HG02798 (cell line): ENCODE measurements around the gene UGCG.
"Not testable (repeated sequence)": the region's sequence is repeated elsewhere in the genome, so short reads cannot be mapped to it uniquely, and the experiment has no call there.

Source experiments
- ATAC-seq: cut with Tn5 transposase; IDR thresholded peaks from one replicate; pipeline ENCODE4 v1.9.1; 2021; ENCODE audit warnings: mild to moderate bottlenecking; ENCODE audit not compliant: unreplicated experiment, poor library complexity

Gene UGCG

DNA sequence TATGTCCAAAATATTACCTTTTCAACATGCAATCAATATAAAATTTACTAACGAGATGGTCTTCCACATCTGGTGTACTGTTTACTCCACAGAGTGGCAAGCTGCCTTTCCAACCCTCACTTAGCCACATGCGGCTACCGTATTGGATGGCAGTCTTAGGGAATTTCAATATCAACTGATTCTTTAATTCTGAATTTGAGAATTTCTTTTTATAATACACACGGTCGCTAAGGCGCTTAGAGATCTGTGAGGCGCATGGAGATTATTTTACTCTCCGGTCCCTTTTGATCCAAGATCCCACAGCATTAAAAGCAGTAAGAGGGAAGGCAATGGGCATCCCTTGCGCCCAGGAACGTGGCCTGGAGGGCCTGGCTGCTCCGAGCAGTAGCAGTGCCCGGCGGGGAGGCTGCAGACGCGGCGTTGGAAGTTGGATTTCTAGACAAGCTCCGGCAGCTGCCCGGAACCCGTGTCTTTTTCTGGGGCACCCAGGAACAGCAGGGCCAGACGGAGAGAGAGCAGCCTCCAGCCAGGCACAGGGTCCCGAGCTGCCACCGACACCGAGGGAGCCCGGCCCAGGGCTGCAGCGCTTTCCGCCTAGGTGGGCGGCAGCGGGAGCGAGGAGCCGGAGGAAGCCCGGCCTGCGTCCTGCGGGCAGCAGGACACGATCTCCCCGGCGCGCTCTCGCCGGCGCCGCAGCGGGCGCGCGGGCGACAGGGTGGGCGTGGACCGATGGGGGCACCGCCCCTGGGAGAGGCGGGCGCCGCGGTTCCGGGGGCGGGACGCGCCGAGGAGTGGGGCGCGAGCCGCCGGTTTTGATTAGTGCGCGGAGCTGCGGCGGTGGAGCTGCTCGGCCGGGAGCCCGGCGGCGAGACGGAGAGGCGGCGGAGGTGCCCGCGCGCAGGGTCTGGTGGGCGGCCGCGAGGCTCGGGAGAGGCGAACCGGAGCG lies at the start of gene UGCG:
TSS of gene UGCG (plus strand) at position 819 of the 946 bp plus-strand sequence. CDS start 402 bp downstream, outside the sequence.
- ATAC-seq, result peak; percentile 85

GRCh38 chr9:111851553-111851952 lies 45.1 kb upstream of the UGCG start:
- ATAC-seq, result no peak

DNA sequence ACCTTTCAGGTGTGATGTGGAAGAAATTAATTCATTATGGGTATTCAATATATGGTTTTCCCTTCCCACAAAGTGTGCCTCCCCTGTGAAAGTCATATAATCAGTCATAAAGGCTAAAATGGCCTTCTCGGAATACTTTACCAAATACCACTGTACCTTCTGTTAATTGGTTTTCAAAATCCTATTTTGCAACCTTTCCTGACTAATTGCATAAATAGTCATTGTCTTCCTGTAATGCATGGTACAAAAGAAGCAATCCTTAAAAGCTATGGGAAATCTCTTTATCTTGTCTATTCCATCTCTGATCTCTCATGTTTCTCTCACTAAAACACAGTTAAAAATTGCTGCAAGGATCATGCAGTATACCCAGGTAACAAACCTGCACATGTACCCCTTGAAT lies 44.3 kb upstream of the UGCG start:
- ATAC-seq, result no peak

DNA sequence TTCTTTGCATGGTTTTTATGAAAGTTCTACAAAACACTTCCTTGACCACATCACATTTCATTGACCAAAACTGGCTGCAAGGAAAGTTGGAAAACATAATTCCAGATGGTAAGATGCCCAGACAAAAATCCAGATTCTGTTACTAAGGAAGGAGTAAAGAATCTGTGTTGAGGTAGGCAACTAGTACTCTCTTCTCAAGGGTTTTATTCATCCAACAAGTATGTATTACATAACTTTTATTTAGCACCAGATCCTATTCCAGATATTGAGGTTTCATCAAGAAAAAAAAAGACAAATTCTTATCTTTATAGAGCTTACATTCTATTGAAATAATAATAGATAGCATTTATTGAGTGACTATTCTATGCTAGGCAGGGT lies 43.2 kb upstream of the UGCG start:
- no peak for ATAC-seq

- no peak for ATAC-seq
Observed at GRCh38 chr9:111854799-111855198, 41.8 kb upstream of the UGCG start.

DNA sequence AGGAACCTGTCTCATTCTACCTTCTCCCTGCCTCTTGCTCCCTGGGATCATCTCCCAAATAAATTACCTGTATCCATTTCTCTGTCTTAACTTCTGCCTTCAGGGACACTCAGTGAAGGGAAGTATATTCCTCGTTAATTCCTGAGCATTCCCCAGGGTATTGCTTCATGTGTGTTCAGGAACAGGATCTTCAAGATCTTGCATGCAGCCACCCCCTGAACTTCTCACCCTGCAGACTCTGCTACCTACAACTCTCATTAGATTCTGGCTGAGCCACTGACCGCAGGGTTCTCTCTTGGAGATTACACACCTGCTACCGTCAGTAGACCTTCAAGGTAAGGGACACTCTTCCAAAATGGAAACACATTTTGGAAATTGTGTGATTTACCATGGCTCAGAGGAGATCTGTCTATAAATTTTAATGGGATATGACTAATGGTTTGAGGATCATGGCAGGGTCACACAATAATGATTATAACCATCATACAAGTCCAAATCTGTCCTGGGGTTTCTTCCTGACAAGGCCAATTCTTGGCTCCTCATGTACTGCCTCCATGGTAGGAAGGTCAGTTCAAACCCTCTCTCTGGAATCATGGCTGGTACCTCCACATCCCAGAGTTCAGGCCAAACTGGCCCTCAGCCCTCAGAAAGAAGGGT lies 38.9 kb upstream of the UGCG start:
- ATAC-seq, result no peak

DNA sequence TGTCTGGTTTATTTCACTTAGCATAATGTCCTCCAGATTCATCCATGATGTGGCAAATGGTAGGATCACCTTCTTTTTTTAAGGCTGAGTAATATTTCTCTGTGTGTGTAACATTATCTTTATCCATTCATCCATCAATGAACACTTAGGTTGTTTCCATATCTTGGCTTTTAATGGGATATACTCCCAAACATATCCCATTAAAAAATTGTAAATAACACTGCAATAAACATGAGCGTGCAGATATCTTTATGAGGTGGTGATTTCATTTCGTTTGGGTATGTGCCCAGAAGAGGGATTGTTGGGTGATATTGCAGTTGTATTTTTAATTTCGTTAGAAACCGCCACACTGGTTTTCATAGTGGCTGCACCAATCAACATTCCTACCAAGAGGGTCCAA lies 36.2 kb upstream of the UGCG start:
- ATAC-seq, result no peak

DNA sequence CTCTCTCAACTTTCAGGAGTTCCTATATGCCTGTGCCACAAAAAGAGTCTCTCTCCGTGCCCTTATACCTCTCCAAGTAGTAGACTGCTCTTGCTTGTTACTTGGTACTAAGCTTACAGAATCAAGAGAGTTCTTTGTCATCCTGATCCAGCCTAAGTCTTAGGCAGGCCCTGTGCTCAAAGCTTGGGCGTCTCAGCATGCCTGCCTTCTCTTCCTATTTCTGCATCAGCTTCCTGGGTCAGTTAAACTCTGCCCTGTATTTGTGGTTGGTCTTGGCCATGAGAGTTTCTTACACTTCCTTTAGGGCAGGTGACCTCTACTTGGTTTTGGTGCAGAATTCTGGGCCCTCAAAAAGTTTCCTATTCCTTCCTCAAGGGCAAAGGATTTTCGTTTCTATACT lies 33.0 kb upstream of the UGCG start:
- no peak for ATAC-seq

DNA sequence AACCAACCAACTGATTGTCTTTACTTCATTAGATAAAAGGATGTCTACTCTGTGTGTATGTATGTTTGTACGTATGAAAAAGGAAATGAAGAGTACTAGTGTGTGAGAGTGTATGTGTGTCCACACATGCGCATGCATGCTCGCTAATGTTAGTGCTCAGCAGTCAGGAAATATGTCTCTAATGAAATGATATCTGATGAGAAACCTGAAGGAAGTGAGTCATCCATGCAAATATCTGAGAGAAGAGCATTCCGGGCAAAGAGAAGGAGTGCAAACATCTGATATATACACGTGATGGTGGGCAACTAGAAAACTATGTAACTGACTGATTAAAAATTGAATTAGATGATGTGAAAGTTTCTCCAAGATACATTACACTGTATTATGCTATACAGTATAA lies 29.6 kb upstream of the UGCG start:
- no peak for ATAC-seq

DNA sequence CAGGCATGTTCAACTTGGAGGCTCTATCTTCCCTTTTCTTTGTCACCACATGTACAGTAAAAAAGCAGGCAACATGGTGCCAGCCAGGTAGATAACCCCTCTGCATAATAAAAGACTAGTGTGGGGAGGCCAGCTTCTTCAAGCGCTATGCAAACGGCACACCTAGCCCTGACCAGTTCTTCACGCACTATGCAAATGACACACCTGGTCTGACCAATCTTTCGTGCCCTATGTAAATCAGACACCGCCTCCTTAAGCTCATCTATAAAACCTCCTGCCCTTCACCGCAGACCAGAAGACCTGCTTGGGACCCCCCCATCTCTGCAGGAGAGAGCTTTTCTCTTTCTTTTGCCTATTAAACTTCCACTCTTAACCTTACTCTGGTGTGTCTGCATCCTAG lies 28.1 kb upstream of the UGCG start:
- ATAC-seq, result no peak

DNA sequence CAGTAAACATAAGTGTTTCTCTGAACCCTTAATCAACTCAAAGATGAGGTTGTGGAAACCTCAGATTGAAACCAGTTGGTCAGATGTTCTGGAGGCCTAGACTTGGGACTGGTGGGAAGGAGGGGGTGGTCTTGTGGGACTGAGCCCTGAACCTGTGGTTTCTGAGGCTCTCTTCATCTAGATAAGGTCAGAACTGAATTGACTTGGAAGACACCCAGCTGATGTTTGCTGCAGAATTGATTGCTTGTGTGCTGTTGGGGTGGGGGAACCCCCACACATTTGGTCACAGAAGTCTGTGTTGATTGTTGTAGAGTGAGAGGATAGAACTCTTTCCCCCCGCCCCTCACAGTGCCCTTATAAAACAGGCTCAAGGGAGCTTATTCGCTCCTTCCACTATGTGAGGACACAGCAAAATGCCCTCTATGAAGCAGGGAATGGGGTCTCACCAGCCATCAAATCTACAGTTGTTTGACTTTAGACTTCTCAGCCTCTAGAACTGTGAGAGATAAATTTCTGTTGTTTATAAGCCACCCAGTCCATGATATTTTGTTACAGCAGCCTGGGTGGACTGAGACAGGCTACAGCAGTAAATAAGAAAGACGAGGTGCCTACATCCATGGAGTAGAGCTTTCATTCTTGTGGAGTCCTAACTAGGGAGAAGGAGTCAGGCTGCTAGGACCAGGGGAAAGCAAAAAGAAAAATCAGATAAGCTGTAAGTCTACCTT lies 25.7 kb upstream of the UGCG start:
- ATAC-seq, result peak; percentile 57

DNA sequence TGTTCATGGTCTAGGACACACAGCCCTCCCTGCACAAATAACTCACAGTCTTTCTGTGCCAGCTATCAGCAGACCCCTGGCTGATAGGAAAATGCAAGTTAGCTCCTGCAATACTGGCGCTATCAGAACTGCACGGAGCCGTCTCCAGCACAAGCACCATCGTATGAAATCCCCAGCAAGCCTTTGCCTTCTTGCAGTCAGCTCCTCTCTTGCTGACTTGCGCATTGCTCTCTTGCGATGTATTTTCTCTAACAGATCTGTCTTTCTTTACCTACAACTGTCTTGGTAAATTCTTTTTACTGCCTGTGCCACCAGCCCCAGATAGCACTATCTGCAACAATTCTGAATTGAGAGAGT lies 25.1 kb upstream of the UGCG start:
- ATAC-seq, result no peak

GRCh38 chr9:111872886-111873285 lies 23.7 kb upstream of the UGCG start:
- ATAC-seq, result no peak

GRCh38 chr9:111873901-111874300 lies 22.7 kb upstream of the UGCG start:
- ATAC-seq, result no peak

DNA sequence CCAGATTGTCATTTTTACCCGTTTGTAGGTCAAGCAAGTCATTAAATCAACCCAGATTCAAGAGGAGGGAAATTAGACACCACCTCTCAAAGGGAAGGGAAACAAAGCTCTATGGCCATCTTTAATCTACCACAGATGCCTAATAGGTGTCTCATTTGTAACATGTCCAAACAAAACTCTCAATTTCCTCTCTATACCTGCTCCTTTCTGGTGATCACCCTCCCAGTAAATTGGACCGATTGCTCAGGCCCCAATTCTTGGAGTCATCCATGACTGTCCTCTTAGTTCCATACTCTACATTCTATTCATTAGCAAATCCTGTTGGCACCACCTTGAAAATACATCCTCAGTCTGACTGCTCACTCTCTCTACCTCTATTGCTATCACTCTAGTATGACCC lies 22.1 kb upstream of the UGCG start:
- ATAC-seq, result no peak

- ATAC-seq, result not testable (repeated sequence)
Observed at GRCh38 chr9:111875291-111875690, 21.3 kb upstream of the UGCG start.

DNA sequence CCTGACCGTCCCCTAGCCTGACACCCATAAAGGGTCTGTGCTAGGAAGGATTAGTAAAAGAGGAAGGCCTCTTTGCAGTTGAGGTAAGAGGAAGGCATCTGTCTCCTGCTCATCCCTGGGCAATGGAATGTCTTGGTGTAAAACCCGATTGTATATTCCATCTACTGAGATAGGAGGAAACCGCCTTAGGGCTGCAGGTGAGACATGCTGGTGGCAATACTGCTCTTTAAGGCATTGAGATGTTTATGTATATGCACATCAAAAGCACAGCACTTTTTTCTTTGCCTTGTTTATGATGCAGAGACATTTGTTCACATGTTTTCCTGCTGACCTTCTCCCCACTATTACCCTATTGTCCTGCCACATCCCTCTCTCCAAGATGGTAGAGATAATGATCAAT lies 20.9 kb upstream of the UGCG start:
- ATAC-seq, result not testable (repeated sequence)

DNA sequence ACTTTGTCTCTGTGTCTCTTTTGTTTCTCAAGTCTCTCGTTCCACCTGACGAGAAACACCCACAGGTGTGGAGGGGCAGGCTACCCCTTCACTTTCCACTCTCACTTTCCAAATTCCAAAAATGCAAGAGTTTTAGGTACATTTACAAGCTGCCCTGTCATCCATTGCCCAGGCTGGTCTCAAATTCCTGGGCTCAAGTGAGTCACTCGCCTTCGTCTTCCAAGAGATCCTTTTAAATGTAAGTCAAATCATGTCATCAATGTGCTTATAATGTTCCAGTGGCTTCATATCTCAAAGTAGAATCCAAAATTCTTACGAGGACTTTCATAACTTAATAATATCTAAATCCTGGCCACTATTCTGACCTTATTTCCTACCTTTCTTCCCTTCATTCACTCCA lies 20.4 kb upstream of the UGCG start:
- no peak for ATAC-seq

DNA sequence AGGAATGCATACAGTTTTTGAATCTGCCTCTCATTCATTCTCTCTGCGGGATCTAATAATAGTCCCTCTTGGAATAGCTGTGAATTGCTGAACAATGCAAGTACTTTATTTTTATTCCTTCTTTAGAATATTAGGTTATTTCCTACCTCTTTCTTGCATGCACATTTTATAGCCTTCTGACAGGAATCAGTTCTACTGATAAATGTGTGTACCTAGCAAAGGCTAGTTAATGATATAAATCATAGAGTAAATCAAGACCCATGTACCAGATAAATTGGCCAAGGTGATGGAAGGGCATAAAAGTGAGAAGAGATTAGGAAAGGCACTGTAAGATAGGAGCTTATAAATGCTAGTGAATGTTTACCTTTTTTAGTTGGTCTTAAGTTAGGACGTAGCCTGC lies 19.2 kb upstream of the UGCG start:
- ATAC-seq, result no peak

DNA sequence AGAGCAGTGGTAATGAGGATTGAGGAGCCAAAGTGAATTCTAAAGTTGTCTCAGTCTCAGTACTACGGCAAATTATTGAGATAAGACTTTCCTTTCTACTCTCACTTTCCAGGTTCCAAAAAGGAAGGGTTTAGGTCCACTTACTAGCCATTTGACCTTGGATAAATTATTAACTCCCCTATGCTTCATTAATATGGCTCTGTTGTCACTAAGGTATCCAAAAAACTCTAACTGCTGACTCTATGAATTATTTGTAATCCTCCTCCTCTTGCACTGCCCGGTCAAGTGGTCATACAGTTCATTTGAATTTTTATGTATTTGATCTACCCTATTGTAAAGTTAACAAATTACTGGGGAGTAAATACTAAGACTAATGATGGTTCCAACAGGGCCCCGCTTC lies 17.7 kb upstream of the UGCG start:
- ATAC-seq, result no peak
